KMS-11 (cell line): ENCODE data around the gene NUB1.

ENCODE experiments used
- H2AFZ ChIP-seq: fragments of 200-600 bp; sonication (generic); 2 replicates; pipeline ENCODE4 v1.6.1; 2016; ENCODE audit warnings: antibody characterized with exemption, mixed run types, low read depth
- H3K27ac ChIP-seq: fragments of 200-600 bp; sonication (generic); 2 replicates; pipeline ENCODE4 v1.6.1; 2016; ENCODE audit warnings: mild to moderate bottlenecking, mixed run types
- H3K27me3 ChIP-seq: fragments of 200-600 bp; sonication (generic); 2 replicates; pipeline ENCODE4 v1.6.1; 2017; ENCODE audit warnings: mild to moderate bottlenecking, low read depth, mixed run types, moderate library complexity; ENCODE audit not compliant: insufficient read depth
- H3K36me3 ChIP-seq: fragments of 200-600 bp; sonication (generic); 2 replicates; pipeline ENCODE4 v1.6.1; 2017; ENCODE audit warnings: mild to moderate bottlenecking, mixed run types; ENCODE audit not compliant: insufficient read depth
- H3K4me1 ChIP-seq: fragments of 200-600 bp; sonication (generic); 2 replicates; pipeline ENCODE4 v1.6.1; 2016; ENCODE audit warnings: mild to moderate bottlenecking, low read depth, mixed run types; ENCODE audit not compliant: poor library complexity, severe bottlenecking
- H3K4me2 ChIP-seq: fragments of 200-600 bp; sonication (generic); 2 replicates; pipeline ENCODE4 v1.7.0; 2016; ENCODE audit warnings: mild to moderate bottlenecking, mixed run types
- H3K4me3 ChIP-seq: fragments of 200-600 bp; sonication (generic); IDR thresholded peaks from 2 replicates; pipeline ENCODE4 v1.6.1; 2017; ENCODE audit warnings: low read depth, low read length, mixed read lengths; ENCODE audit not compliant: insufficient read depth
- H3K79me2 ChIP-seq: fragments of 200-600 bp; sonication (generic); 2 replicates; pipeline ENCODE4 v1.6.1; 2016; ENCODE audit warnings: low read depth, mixed run types; ENCODE audit not compliant: insufficient read depth
- H3K9ac ChIP-seq: fragments of 200-600 bp; sonication (generic); 2 replicates; pipeline ENCODE4 v1.6.1; 2016; ENCODE audit warnings: mild to moderate bottlenecking, mixed run types
- H4K20me1 ChIP-seq: fragments of 200-600 bp; sonication (generic); 2 replicates; pipeline ENCODE4 v1.6.1; 2016; ENCODE audit warnings: mild to moderate bottlenecking, mixed run types; ENCODE audit not compliant: insufficient read depth
- CTCF ChIP-seq: fragments of 200-600 bp; sonication (generic); conservative IDR thresholded peaks from 2 replicates; pipeline ENCODE4 v1.6.1; 2017; ENCODE audit warnings: low read depth, mild to moderate bottlenecking, antibody characterized with exemption, low read length, moderate library complexity, mixed read lengths

The NUB1 gene

DNA sequence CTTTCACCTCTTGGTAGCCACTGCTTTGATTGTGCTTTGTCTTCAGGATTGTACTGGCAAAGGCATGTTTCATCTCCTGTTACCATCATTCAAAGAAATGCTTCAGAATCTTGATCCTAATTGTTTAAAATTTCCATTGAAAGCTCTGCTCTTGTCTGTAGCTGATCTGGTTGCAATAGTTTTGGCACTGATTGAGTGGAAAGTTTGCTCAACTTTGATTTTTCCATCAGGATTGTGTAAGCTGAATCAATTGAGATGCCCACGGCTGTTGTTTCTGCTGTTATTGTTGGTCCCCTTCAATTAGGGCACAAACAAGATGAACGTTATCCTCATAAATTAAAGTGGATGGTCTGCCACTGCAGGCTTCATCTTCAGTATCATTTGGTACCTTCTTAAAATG is 14.6 kb upstream of the NUB1 start:
- H3K4me1 ChIP-seq: no peaks in the 10 kb centered on the region
- no peaks in the 10 kb centered on the region for H4K20me1 ChIP-seq
- no peak overlapping the region for H3K4me2 ChIP-seq
- H3K9ac ChIP-seq: no peak overlapping the region
- TF ChIP-seq CTCF: no peak
- no peaks in the 10 kb centered on the region for H3K36me3 ChIP-seq
- H2AFZ ChIP-seq: no peak overlapping the region
- no peak overlapping the region for H3K4me3 ChIP-seq
- H3K27me3 ChIP-seq: no peaks in the 10 kb centered on the region; the same call in 1 of the 2 replicates
- no peaks in the 10 kb centered on the region for H3K79me2 ChIP-seq
- no peak overlapping the region for H3K27ac ChIP-seq

DNA sequence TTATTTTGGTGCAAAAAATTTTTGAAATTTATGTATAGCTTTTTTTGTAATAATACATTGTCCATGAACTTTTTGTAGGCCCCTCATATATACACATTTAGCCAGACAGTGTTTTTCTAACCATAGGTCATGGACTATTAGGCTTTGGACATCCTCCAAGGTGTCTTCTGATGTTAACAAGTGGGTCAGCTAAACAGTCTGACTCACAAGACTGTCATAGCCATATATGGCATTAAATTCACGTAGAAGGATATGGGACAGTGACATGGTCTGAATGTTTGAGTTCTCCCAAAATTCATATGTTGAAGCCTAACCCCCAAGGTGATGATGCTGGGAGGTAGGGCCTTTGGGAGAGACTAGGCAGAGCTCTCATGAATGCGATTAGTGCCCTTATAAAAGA is 14.0 kb upstream of the NUB1 start:
- no peak for TF ChIP-seq CTCF
- no peak overlapping the region for H2AFZ ChIP-seq
- H3K4me1 ChIP-seq: no peaks in the 10 kb centered on the region
- H3K27me3 ChIP-seq: no peaks in the 10 kb centered on the region; the same call in 1 of the 2 replicates
- no peak overlapping the region for H3K4me3 ChIP-seq
- no peak overlapping the region for H3K27ac ChIP-seq
- no peaks in the 10 kb centered on the region for H3K79me2 ChIP-seq
- H3K36me3 ChIP-seq: no peaks in the 10 kb centered on the region
- H3K4me2 ChIP-seq: no peak overlapping the region
- H3K9ac ChIP-seq: no peak overlapping the region
- H4K20me1 ChIP-seq: no peaks in the 10 kb centered on the region

GRCh38 chr7:151330181-151330580 is 11.4 kb upstream of the NUB1 start:
- H3K4me1 ChIP-seq: no peaks in the 10 kb centered on the region
- no peak overlapping the region for H3K9ac ChIP-seq
- no peak overlapping the region for H3K4me2 ChIP-seq
- H3K27me3 ChIP-seq: no peaks in the 10 kb centered on the region; the same call in 1 of the 2 replicates
- H2AFZ ChIP-seq: no peak overlapping the region
- TF ChIP-seq CTCF: no peak
- H3K27ac ChIP-seq: no peak overlapping the region
- H4K20me1 ChIP-seq: no peaks in the 10 kb centered on the region
- no peaks in the 10 kb centered on the region for H3K36me3 ChIP-seq
- H3K4me3 ChIP-seq: no peak overlapping the region
- H3K79me2 ChIP-seq: no peaks in the 10 kb centered on the region

GRCh38 chr7:151330661-151331060 is 11.0 kb upstream of the NUB1 start:
- no peak for TF ChIP-seq CTCF
- no peak overlapping the region for H3K27ac ChIP-seq
- no peak overlapping the region for H3K9ac ChIP-seq
- no peaks in the 10 kb centered on the region for H4K20me1 ChIP-seq
- no peaks in the 10 kb centered on the region for H3K79me2 ChIP-seq
- H3K4me2 ChIP-seq: no peak overlapping the region
- H3K36me3 ChIP-seq: no peaks in the 10 kb centered on the region
- H3K27me3 ChIP-seq: no peaks in the 10 kb centered on the region; the same call in 1 of the 2 replicates
- H3K4me3 ChIP-seq: no peak overlapping the region
- H2AFZ ChIP-seq: no peak overlapping the region
- no peaks in the 10 kb centered on the region for H3K4me1 ChIP-seq

- Histone ChIP-seq H3K4me3 (no peak overlapping the region), H4K20me1 (no peaks in the 10 kb centered on the region), H3K27ac (no peak overlapping the region), H3K27me3 (no peaks in the 10 kb centered on the region; the same call in 1 of the 2 replicates), H3K9ac (no peak overlapping the region), H3K36me3 (no peaks in the 10 kb centered on the region), H3K79me2 (no peaks in the 10 kb centered on the region), H3K4me2 (no peak overlapping the region), H2AFZ (no peak overlapping the region), H3K4me1 (no peaks in the 10 kb centered on the region)
- no peak for TF ChIP-seq CTCF
These were observed 7.0 kb upstream of the NUB1 start for GRCh38 chr7:151334628-151335027.
